Calu3 (cell line): ENCODE results near the gene SDK2. TPM values are rescaled to one million over a fixed set of nuclear protein-coding genes. Genes with fewer than 3 reads are reported as not detected.

Experiments
- BruUV-seq: library from RNA; stranded (reverse); fragments of 400-500 nt; replicated peaks from 2 replicates; lab custom pipeline; 2021; lab: Mats Ljungman, UMichigan
- CTCF ChIA-PET: fragments of 300-600 bp; sonication (Branson Sonifier 250); formaldehyde crosslinking; loops from one replicate; lab custom pipeline; 2022; ENCODE audit warnings: antibody characterized with exemption; lab: Charles Lee
- DNase-seq: peaks from one replicate; pipeline ENCODE4 v3.0.0; 2022
- H3K27ac Mint-ChIP-seq: one replicate; pipeline ENCODE4 v1.8.0; 2022; ENCODE audit warnings: mixed read lengths; ENCODE audit not compliant: unreplicated experiment
- H3K27me3 Mint-ChIP-seq: one replicate; pipeline ENCODE4 v1.8.0; 2022; ENCODE audit warnings: mixed read lengths; ENCODE audit not compliant: unreplicated experiment
- H3K36me3 Mint-ChIP-seq: one replicate; pipeline ENCODE4 v1.8.0; 2022; ENCODE audit warnings: mild to moderate bottlenecking, moderate library complexity, mixed read lengths; ENCODE audit not compliant: insufficient read depth, unreplicated experiment
- H3K4me1 Mint-ChIP-seq: one replicate; pipeline ENCODE4 v1.8.0; 2022; ENCODE audit warnings: mild to moderate bottlenecking, low read depth, mixed read lengths; ENCODE audit not compliant: unreplicated experiment
- H3K4me3 Mint-ChIP-seq: one replicate; pipeline ENCODE4 v1.8.0; 2022; ENCODE audit warnings: mild to moderate bottlenecking, low read depth, moderate library complexity, mixed read lengths; ENCODE audit not compliant: unreplicated experiment
- H3K9me3 Mint-ChIP-seq: one replicate; pipeline ENCODE4 v1.8.0; 2022; ENCODE audit warnings: low read depth, mixed read lengths; ENCODE audit not compliant: unreplicated experiment
- intact Hi-C: fragments of 100-400 bp; cut with micrococcal nuclease; formaldehyde crosslinking; loops from one replicate; pipeline ENCODE4 v1.10.0; 2022; ENCODE audit not compliant: unreplicated experiment
- total RNA-seq: library from RNA; stranded (reverse); gene quantifications from 2 replicates; pipeline ENCODE4 v1.2.3, GENCODE V29; 2022
- TF ChIP-seq, protein P1 (sequence below): fragments of 200-600 bp; IDR thresholded peaks from one replicate; pipeline ENCODE4 v1.8.0; 2022; ENCODE audit warnings: antibody characterized with exemption; ENCODE audit not compliant: unreplicated experiment

SDK2 gene
- total RNA-seq, 1 experiment from 2014 or later: not detected

DNA sequence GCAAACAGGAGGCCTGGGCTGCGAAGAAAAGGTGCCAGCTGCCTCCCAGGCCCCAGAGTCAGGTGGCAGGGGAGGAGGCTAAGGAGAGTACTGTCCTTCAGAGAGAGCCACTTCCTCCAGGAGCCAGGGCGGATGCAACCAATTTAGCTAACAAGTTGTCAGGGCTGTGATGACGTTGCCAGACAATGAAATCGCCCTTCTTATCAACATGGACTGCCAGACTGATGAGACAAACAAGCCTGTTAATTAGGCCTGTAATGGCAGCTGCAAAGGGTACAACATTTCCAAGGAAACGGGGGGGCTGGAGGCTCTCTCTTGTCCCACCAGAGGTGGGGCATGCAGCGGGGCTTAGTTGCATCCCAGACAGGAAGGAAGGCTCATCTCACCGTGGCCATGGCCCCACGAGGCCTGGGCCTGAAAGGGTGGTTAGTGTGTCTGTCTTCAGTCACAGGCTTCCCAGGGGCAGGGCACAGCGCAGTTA is 111.8 kb downstream of the SDK2 start:
- no TSS peak for BruUV-seq
- no peak for DNase-seq
- intact Hi-C loops: no loop called here
- CTCF ChIA-PET: no interaction called here
- no peaks in the 10 kb centered on the region for H3K9me3 Mint-ChIP-seq
- no peaks in the 10 kb centered on the region for H3K36me3 Mint-ChIP-seq
- peaks cover 100% of the 10 kb centered on the region for H3K27me3 Mint-ChIP-seq
- H3K4me3 Mint-ChIP-seq: no peak overlapping the region
- no peak overlapping the region for H3K27ac Mint-ChIP-seq
- TF ChIP-seq, protein P1, sequence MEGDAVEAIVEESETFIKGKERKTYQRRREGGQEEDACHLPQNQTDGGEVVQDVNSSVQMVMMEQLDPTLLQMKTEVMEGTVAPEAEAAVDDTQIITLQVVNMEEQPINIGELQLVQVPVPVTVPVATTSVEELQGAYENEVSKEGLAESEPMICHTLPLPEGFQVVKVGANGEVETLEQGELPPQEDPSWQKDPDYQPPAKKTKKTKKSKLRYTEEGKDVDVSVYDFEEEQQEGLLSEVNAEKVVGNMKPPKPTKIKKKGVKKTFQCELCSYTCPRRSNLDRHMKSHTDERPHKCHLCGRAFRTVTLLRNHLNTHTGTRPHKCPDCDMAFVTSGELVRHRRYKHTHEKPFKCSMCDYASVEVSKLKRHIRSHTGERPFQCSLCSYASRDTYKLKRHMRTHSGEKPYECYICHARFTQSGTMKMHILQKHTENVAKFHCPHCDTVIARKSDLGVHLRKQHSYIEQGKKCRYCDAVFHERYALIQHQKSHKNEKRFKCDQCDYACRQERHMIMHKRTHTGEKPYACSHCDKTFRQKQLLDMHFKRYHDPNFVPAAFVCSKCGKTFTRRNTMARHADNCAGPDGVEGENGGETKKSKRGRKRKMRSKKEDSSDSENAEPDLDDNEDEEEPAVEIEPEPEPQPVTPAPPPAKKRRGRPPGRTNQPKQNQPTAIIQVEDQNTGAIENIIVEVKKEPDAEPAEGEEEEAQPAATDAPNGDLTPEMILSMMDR: no peak
- no peaks in the 10 kb centered on the region for H3K4me1 Mint-ChIP-seq

DNA sequence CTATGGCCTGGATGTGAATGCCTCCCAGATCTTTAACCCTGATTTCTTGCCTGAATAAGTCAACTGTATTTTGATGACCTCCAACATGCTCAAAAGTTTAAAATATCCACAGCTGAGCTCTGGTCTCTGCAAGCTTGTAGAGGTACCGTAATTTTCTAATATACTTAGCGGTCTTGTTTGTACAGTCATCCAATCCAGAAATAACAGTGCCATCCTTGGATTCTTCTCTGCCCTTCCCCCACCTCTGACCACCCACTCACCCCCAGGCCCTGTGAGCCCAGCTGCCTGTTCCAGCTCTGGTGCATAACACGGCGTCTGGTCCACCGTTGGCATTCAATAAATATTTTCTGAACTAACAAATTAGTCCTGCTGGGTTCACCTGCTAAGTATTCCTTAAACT is 113.1 kb downstream of the SDK2 start:
- TF ChIP-seq, protein P1: no peak
- H3K27ac Mint-ChIP-seq: no peak overlapping the region
- CTCF ChIA-PET: no interaction called here
- no peak overlapping the region for H3K4me3 Mint-ChIP-seq
- H3K36me3 Mint-ChIP-seq: no peaks in the 10 kb centered on the region
- peaks cover 100% of the 10 kb centered on the region for H3K27me3 Mint-ChIP-seq
- DNase-seq: no peak
- no TSS peak for BruUV-seq
- H3K9me3 Mint-ChIP-seq: no peaks in the 10 kb centered on the region
- intact Hi-C loops: no loop called here
- H3K4me1 Mint-ChIP-seq: no peaks in the 10 kb centered on the region

DNA sequence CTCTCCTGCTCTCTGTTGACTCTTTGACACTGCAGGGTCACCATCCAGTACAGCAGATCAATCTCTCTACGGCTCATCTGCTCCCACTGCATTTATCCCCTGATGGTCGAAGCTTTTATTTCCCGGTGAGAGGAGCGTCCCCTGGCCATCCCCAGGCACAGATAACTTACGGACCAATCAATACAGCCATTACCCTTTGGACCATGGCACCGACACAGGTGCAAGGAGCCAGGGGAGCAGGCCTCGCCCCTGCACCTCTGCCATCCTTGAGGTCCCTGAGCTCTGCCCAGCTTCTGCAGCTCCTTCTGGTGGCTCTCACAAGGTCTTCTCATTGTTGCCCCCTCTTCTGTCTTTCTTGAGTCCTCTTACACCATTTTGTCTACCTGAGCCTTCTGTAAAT is 115.6 kb downstream of the SDK2 start:
- no peak overlapping the region for H3K4me3 Mint-ChIP-seq
- BruUV-seq: no TSS peak
- CTCF ChIA-PET: no interaction called here

DNA sequence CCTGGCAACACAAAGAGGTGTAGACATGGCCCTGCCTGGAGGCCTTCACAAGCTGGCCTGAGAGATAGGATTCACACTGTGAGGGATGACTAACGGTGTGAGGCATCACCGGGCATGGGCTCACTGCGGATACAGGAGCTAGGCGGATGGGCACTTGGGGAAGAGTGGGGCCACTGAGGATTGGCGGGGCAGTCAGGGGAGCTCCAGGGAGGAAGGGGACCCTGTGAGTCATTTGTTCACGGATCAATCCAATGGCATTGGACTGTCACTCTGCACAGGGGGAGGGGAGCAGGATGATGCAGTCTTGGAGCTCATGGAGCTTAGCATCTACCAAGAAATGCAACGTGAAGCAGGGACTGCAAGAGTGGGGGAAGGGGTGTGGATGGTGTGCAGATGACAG is 117.3 kb downstream of the SDK2 start:
- DNase-seq: no peak
- no peaks in the 10 kb centered on the region for H3K9me3 Mint-ChIP-seq
- H3K4me1 Mint-ChIP-seq: no peaks in the 10 kb centered on the region
- intact Hi-C loops: no loop called here
- H3K27ac Mint-ChIP-seq: no peak overlapping the region
- TF ChIP-seq, protein P1: no peak
- CTCF ChIA-PET: no interaction called here
- peaks cover 100% of the 10 kb centered on the region for H3K27me3 Mint-ChIP-seq
- no TSS peak for BruUV-seq
- no peak overlapping the region for H3K4me3 Mint-ChIP-seq
- H3K36me3 Mint-ChIP-seq: no peaks in the 10 kb centered on the region

More for the DNA sequence above, 115.6 kb downstream of the SDK2 start:
- TF ChIP-seq, protein P1: no peak
- Mint-ChIP-seq H3K36me3 (no peaks in the 10 kb centered on the region), H3K27me3 (peaks cover 100% of the 10 kb centered on the region), H3K9me3 (no peaks in the 10 kb centered on the region), H3K27ac (no peak overlapping the region), H3K4me1 (no peaks in the 10 kb centered on the region)
- DNase-seq: no peak
- intact Hi-C loops: no loop called here
